Tracheal epithelial cell (primary cell): ENCODE results near the gene HELT. TPM values are rescaled to one million over a fixed set of nuclear protein-coding genes. Genes with fewer than 3 reads are reported as not detected.

ENCODE experiments used
- total RNA-seq: library from RNA; depleted of rRNA; stranded (reverse); fragments of >200 nt; gene quantifications from 2 replicates; pipeline ENCODE4 v1.2.1, GENCODE V29; 2014

The HELT gene
- total RNA-seq: not detected in 2 replicates

GRCh38 chr4:185017964-185018772 is at the start of gene HELT:
HELT (plus strand) TSS chr4:185018490; CDS start chr4:185018929, 439 bp downstream.

Other genes with a start within 250 kb of the HELT start
- 75.4 and 100.0 TPM in 2 replicates for gene ACSL1, start 192.5 kb upstream of the HELT start, total RNA-seq
- 15.9 and 18.3 TPM in 2 replicates for gene SLC25A4, start 124.8 kb downstream of the HELT start, total RNA-seq
- gene CFAP97, start 185.5 kb downstream of the HELT start, total RNA-seq: 34.0 and 43.3 TPM in 2 replicates
- gene SNX25, start 191.1 kb downstream of the HELT start, total RNA-seq: 21.5 and 27.0 TPM in 2 replicates